ENCODE results near the gene SAE1. TPM values are rescaled to one million over a fixed set of nuclear protein-coding genes. Genes with fewer than 3 reads are reported as not detected.

SAE1 gene
- total RNA-seq, 2 donors from 2014 or later, result 48.4 to 73.0 TPM

GRCh38 chr19:47146920-47147319 lies 16.3 kb downstream of the SAE1 start:
- intact Hi-C loops (cut with DNase I), result no loop called here
- Histone ChIP-seq H3K36me3 (peaks cover 0 to 7% of the 10 kb centered on the region in 2 donors), H3K9me3 (no peaks in the 10 kb centered on the region), H3K27ac (no peak overlapping the region), H3K4me3 (no peak overlapping the region), H3K27me3 (replicated peaks; ENCODE audit: insufficient read depth) (no peaks in the 10 kb centered on the region), H3K4me1 (replicated peaks) (no peaks in the 10 kb centered on the region)
- no peak for DNase-seq (ENCODE audit: low spot score)
- 94% methylated on average over 2 of the region's 2 CpGs for WGBS
- TF ChIP-seq POLR2AphosphoS5 (IDR thresholded peaks at IDR 0.05), result no peak
- TF ChIP-seq, protein P1, sequence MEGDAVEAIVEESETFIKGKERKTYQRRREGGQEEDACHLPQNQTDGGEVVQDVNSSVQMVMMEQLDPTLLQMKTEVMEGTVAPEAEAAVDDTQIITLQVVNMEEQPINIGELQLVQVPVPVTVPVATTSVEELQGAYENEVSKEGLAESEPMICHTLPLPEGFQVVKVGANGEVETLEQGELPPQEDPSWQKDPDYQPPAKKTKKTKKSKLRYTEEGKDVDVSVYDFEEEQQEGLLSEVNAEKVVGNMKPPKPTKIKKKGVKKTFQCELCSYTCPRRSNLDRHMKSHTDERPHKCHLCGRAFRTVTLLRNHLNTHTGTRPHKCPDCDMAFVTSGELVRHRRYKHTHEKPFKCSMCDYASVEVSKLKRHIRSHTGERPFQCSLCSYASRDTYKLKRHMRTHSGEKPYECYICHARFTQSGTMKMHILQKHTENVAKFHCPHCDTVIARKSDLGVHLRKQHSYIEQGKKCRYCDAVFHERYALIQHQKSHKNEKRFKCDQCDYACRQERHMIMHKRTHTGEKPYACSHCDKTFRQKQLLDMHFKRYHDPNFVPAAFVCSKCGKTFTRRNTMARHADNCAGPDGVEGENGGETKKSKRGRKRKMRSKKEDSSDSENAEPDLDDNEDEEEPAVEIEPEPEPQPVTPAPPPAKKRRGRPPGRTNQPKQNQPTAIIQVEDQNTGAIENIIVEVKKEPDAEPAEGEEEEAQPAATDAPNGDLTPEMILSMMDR (IDR thresholded peaks at IDR 0.05), result no peak
- TF ChIP-seq POLR2A (IDR thresholded peaks at IDR 0.05), result no peak

DNA sequence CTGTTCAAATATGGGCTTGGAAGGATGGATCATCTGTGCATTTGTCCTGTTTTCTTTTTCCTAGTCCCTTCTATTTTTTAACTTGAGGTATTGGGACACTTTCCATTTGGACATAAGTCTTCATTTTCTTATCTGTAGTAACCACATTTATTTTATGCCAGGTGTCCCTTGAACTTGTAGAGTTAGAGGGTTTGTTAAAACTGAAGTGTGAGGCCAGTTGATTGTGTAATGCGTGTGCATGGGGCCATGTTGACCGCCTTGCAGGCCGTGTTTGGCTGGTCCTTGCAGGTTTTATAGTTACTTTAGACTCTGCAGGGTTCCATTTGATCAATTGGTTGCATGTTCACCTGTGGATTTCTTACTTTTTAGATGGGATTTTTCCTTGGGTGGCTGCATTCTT lies 21.0 kb downstream of the SAE1 start:
- Histone ChIP-seq H3K4me1 (replicated peaks) (no peaks in the 10 kb centered on the region), H3K27me3 (replicated peaks; ENCODE audit: insufficient read depth) (no peaks in the 10 kb centered on the region), H3K4me3 (no peak overlapping the region), H3K9me3 (no peaks in the 10 kb centered on the region), H3K27ac (peak overlapping the region; percentile 52), H3K36me3 (no peaks in the 10 kb centered on the region)
- intact Hi-C loops (cut with DNase I), result no loop called here
- TF ChIP-seq, protein P1 (IDR thresholded peaks at IDR 0.05), result no peak
- TF ChIP-seq POLR2A (IDR thresholded peaks at IDR 0.05), result no peak
- no peak for TF ChIP-seq POLR2AphosphoS5 (IDR thresholded peaks at IDR 0.05)
- DNase-seq (ENCODE audit: low spot score), result no peak
- WGBS, result 61% methylated on average over 3 of the region's 3 CpGs

DNA sequence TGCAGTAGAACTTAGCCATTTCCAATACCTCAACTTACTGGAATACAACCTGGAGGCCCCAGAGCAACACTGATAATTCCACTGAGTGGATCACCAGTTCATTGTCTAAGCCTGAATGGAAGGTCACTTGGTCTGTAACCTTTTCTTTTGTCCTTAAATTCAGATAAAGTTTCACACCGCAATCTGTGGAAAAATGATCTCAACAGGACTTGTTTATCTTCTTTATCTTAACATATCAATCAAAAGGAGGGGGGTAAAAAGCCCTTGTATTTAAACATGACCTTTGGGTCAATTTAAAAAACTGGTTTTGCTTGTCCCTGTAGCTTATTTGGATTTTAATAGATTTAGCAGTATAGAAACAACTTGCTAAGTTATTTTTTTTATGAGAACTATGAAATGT lies 21.6 kb downstream of the SAE1 start:
- intact Hi-C loops (cut with DNase I), result no loop called here
- Histone ChIP-seq H3K27me3 (replicated peaks; ENCODE audit: insufficient read depth) (no peaks in the 10 kb centered on the region), H3K4me1 (replicated peaks) (peaks cover 4% of the 10 kb centered on the region), H3K9me3 (no peaks in the 10 kb centered on the region), H3K36me3 (no peaks in the 10 kb centered on the region), H3K4me3 (no peak overlapping the region), H3K27ac (peak overlapping the region; percentile 52)
- no peak for DNase-seq (ENCODE audit: low spot score)
- TF ChIP-seq, protein P1 (IDR thresholded peaks at IDR 0.05), result no peak
- TF ChIP-seq POLR2A (IDR thresholded peaks at IDR 0.05), result no peak
- no peak for TF ChIP-seq POLR2AphosphoS5 (IDR thresholded peaks at IDR 0.05)
- 33% methylated on average over 1 of the region's 1 CpG for WGBS

DNA sequence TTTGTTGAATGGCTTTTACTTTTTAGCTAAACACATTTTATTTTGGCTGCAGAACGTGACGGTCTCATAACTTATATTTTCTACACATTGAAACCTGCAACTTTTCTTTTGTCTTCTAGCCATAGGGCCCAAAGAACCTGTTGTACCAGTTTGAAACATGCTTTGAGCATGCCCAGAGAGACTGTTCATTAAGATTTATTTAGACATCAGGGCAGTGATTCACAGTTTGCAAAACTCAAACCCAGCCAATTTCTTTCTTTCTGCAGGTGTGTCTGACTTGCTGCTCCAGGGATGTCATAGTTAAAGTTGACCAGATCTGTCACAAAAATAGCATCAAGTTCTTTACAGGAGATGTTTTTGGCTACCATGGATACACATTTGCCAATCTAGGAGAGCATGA lies 22.0 kb downstream of the SAE1 start:
- Histone ChIP-seq H3K27me3 (replicated peaks; ENCODE audit: insufficient read depth) (no peaks in the 10 kb centered on the region), H3K4me1 (replicated peaks) (peaks cover 8% of the 10 kb centered on the region), H3K36me3 (no peaks in the 10 kb centered on the region), H3K4me3 (no peak overlapping the region), H3K9me3 (no peaks in the 10 kb centered on the region), H3K27ac (peak overlapping the region; percentile 52)
- TF ChIP-seq POLR2AphosphoS5 (IDR thresholded peaks at IDR 0.05) (peak; percentile 95), POLR2A (IDR thresholded peaks at IDR 0.05) (no peak)
- TF ChIP-seq, protein P1 (IDR thresholded peaks at IDR 0.05), result no peak
- DNase-seq (ENCODE audit: low spot score), result peak; percentile 83
- intact Hi-C loops (cut with DNase I), result no loop called here
- WGBS, result 32% methylated on average over 2 of the region's 2 CpGs

DNA sequence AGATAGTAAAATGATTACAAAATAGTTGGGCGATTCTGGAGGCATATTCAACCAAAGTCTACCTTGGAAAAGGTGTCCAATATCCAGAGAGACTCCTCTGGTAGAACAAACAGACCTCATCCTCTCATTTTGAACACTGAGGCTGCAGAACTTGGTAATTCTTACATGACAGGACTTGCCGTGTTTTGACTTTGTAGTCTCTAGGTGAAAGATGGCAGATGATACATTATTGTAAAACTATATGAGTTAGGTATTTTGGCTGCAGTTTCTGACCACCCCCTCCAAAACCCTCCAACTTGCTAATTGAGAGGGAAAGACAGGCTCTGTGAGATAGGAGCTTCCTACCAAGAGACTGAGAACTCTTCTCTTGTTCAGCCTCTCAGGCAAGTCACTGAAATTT lies 22.6 kb downstream of the SAE1 start:
- 23% methylated on average over 2 of the region's 2 CpGs for WGBS
- no peaks in the 10 kb centered on the region for H3K36me3 ChIP-seq

More for the DNA sequence above, 22.6 kb downstream of the SAE1 start:
- H3K27me3 ChIP-seq (replicated peaks; ENCODE audit: insufficient read depth), result no peaks in the 10 kb centered on the region
- no peaks in the 10 kb centered on the region for H3K9me3 ChIP-seq
- H3K4me3 ChIP-seq, result no peak overlapping the region
- no peak for TF ChIP-seq POLR2AphosphoS5 (IDR thresholded peaks at IDR 0.05)
- no peak for TF ChIP-seq POLR2A (IDR thresholded peaks at IDR 0.05)
- TF ChIP-seq, protein P1 (IDR thresholded peaks at IDR 0.05), result no peak
- intact Hi-C loops (cut with DNase I), result no loop called here
- H3K27ac ChIP-seq, result peak overlapping the region; percentile 52
- no peak for DNase-seq (ENCODE audit: low spot score)
- H3K4me1 ChIP-seq (replicated peaks), result peaks cover 13% of the 10 kb centered on the region
